CD4-positive, alpha-beta T cell treated with Interleukin-6 at 100 ng/mL for 8 hours (primary cell): ENCODE results near the gene HABP2.

Experiments
- DNase-seq: peaks from one replicate; pipeline ENCODE4 v3.0.0-alpha.2; 2020; ENCODE audit warnings: mixed read lengths, low spot score

Gene HABP2

DNA sequence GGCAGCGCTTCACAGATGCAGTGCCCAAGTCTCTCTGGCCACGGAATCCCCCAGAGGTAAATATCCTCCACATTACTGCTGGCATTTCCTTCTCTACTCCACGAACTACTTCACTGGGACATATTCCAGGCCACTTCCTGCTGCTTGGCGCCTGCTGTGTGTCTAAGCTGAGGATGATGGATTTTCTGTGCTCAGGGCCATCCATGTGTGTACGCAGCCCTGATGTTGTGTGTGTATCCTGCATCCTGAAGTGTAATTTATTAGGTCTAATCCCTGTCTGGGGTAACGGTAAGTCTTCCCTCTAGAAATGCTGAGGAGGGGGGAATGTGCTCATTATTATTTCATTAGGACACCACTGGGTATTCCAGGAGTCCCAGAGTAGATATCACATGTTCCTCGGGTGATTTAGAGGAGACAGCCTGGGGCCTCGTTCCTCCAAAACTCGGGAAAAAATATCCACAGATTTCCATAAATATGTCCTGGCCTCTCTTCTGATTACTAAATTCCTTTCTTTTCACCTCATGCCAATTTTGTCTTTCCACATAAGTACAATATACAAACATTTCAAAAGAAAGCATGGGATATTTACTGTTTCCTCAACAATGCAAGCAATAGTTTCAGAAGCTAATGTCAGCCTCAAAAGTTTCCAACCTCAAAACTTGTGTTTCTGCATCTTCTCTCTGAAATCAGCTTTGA is 25.5 kb upstream of the HABP2 start:
- DNase-seq, result no peak

- DNase-seq, result no peak
Measured at GRCh38 chr10:113528876-113529275, 24.0 kb upstream of the HABP2 start.

- DNase-seq, result no peak
Measured at GRCh38 chr10:113529575-113529974, 23.3 kb upstream of the HABP2 start.

GRCh38 chr10:113530476-113530875 is 22.4 kb upstream of the HABP2 start:
- no peak for DNase-seq

- no peak for DNase-seq
Measured at GRCh38 chr10:113532724-113533123, 20.1 kb upstream of the HABP2 start.

DNA sequence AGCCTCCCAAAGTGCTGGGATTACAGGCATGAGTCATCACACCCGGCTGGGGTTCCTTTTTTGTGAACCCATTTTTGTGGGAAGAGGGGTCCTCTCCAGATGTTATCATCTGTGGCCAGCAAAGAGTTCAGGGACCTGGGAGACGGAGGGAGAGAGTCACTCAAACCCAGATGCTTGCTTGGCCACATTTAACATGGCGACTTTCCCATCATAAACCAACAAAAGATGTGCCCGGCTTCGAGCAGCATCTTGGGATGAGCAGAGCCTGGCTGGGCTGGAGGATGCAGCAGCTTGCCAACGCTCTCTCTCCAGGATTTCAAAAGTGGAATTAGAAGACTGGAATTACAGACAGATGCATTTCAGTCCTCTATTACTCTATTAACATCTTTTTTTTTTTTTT is 19.1 kb upstream of the HABP2 start:
- DNase-seq, result no peak

DNA sequence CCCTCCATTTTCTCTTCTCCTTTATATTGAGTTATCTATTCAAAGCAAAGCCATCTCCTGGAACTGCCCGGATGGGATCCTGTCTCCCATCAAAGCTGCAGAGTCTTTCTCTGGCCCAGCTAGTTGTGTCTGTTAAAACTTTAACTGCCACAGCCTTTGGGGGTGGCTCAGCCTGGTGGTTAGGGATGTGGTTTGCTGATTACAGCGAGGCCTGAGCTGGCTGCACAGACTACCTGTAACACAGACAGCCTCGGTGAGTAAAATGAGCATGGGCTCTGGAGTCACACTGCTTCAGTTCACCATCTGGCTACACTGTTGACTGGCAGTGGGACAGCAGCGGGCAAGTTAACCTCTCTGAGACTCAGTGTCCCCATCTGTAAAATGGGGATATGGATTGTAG is 18.4 kb upstream of the HABP2 start:
- DNase-seq, result no peak

GRCh38 chr10:113537672-113538071 is 15.2 kb upstream of the HABP2 start:
- DNase-seq, result no peak

DNA sequence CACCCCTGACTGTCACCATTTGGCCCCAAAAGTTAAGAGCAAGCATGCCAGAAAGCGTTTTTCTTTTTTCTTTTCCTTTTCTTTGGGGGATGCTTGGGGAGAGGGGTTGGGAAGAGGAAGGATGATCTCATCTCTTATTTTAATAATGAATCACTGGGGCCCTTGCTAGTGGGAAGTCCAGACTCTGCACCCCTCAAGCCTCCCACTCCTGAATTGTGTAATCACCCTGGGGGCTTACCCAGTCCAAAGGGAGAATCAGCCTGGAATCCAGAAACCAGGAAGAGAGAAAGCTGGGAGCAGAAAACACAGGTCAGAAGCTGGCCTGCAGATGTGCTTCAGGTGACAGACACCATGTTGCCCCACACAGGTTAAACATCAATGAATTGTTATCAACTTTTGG is 14.7 kb upstream of the HABP2 start:
- no peak for DNase-seq

DNA sequence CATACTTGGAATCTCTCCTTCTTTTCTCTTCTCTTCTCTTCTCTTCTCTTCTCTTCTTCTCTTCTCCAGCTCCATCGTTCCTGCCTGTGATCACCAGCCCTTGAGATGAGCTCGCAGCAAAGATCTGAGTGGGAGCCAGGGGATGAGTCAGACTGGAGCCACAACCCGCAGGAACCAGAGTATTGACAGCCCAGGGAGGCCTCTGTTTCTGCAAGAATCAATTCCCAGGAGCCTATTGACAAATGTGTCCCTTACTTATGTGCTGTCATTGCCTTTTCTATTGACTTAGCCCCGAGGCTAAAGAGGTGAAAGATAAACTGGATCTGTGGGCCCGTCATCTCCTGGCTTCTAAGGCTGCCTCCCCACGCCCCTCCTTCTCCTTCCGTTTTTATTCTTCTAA is 13.1 kb upstream of the HABP2 start:
- DNase-seq, result no peak

GRCh38 chr10:113540845-113541548 is 11.9 kb upstream of the HABP2 start:
- DNase-seq, result no peak

GRCh38 chr10:113541549-113541927 is 11.3 kb upstream of the HABP2 start:
- DNase-seq, result no peak

DNA sequence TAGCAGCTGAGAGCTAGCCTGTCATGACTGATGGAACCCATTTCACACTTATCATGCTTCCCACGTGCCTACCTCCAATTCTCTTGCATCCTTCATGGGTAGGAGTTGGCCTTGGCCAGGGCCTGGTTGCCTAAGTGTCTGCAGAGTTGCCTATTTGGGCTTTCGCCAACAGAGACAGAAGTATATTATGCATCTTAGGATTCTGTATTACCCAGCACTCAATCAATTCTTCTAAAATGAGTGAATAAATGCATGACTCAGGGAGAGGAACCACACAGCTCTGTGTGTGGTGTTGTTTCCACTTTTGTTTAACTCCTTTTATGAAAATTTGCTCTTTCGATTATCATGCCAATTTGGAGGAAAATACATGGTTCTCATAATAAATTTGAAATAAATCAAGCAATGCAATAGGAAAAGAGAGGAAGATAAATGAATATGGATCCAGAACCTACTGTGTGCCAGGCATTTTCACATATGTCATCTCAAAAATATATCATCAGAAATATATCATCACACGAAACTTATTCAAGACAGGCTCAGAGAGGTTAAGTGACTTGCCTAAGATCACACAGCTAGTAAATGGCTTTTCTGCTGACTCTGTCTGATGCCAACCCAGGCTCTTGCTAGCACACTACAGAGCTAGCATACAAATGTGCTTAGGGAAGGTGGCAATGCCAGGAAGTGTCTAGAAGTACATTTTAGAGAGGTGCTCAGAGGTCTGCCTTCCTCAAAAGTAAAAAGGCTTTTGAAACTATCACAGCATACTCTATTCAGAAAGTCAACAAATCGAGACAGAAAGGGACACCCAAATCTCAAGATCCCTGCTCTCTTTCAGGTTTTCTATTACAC is 9.5 kb upstream of the HABP2 start:
- no peak for DNase-seq

DNA sequence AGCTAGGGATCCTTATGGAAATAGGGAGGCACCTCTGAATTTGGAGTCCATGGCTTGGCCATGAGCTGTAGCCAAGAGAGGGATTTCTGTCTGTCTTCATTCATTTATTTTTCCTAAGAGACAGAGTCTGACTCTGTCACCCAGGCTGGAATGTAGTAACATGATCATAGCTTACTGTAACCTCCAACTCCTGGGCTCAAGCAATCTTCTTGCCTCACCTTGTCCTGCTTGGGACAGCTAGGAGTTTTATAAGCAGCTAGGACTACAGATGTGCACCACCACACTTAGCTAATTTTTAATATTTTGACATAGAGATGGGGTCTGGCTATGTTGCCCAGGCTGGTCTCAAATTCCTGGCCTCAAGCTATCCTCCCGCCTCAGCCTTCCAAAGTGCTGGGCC is 8.5 kb upstream of the HABP2 start:
- DNase-seq, result no peak

DNA sequence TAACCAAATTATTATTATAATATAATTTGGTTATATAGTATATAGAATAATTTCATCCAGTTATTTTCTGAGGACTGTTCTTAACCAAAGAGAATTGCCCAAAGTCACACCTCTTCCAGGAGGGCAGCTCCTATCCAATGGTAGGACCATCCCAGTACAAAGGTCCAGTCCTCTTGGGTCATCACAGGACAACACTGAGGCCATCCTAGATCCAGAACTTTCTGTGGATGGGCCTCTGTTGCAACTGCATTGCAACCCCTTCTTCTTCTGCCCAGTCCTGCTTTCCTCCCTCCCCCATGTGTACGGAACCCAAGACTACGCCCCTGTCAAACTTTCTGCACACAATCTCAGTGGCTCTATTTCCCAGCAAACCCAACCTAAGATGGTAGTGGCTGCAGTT is 5.4 kb upstream of the HABP2 start:
- no peak for DNase-seq

GRCh38 chr10:113549856-113550255 is 3.0 kb upstream of the HABP2 start:
- no peak for DNase-seq

GRCh38 chr10:113550365-113550764 is 2.5 kb upstream of the HABP2 start:
- no peak for DNase-seq

DNA sequence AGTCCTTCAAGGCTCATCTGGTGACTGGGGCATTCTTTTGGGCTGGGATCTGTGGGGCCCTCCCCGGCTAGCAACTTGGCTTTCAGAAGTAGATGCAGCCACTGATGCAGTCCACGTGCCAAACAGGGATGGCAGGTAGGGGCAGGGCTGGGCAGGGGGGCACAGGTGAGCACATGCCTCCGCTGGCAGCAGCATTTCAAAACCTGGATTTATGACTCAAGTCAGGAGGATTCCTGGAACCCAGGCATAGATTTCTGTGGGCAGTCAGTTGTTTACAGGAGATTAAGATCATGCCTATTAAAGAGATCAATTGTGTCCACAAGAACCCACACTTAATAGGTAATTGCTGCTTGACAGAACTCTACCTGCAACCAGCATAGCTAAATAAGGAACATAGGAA is 839 bp upstream of the HABP2 start:
- DNase-seq, result no peak

DNA sequence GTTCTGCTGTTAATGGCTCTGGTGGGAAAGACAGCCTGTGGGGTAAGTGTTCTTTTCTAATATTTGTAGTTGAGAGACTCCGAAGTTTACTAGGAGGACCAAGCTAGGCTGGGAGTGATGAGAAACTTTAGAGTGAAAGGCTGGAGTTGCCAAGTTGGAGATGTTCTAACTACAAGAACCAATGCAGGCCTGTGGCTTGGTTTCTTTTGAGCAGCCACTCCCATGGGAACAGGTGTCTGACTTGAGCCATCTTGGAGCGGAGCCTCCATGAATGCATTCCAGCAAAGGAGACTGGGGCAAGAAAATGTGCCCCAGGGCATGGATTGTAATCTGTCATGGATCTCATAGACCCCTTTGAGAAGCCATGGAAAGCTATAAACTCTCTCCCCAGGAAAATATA is 296 bp downstream of the HABP2 start:
- DNase-seq, result no peak

GRCh38 chr10:113554214-113554613 is 1.4 kb downstream of the HABP2 start:
- DNase-seq, result no peak

DNA sequence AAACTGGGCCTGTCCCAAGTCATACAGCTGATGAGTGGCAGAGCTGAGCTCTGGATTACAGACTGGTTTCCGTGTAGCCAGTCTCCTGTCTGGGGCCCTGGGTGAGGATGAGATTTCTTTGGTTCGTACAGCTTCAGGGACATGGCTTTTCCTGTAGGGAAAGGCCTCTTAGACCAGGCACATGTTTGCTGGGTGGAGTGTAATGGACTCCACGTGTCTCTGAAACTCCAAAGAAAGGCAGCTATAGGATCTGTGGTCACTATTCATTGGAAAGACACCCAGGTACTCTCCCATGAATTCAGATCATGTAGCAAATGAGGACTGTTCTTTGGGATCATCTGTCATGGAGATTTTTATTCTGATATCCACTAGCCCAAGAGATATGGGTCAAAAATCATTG is 2.4 kb downstream of the HABP2 start:
- DNase-seq, result no peak

- no peak for DNase-seq
Measured at GRCh38 chr10:113555751-113556150, 2.9 kb downstream of the HABP2 start.

- DNase-seq, result no peak
Measured at GRCh38 chr10:113557424-113557862, 4.6 kb downstream of the HABP2 start.
